GM19240 (cell line): Measurements from ENCODE around the gene BABAM2.
"Not testable (repeated sequence)": the region's sequence is repeated elsewhere in the genome, so short reads cannot be mapped to it uniquely, and the experiment has no call there.

Experiments
- DNase-seq: peaks from one replicate; pipeline ENCODE4 v3.0.0; 2011; ENCODE audit warnings: low spot score; ENCODE audit not compliant: insufficient read length

Gene BABAM2

GRCh38 chr2:28021898-28022297 lies 131.4 kb downstream of the BABAM2 start:
- no peak for DNase-seq

GRCh38 chr2:28025123-28025522 lies 134.6 kb downstream of the BABAM2 start:
- no peak for DNase-seq

- not testable (repeated sequence) for DNase-seq
These were observed 135.7 kb downstream of the BABAM2 start for GRCh38 chr2:28026230-28026629.

GRCh38 chr2:28028025-28028424 lies 137.5 kb downstream of the BABAM2 start:
- DNase-seq: no peak

GRCh38 chr2:28030600-28030999 lies 140.1 kb downstream of the BABAM2 start:
- no peak for DNase-seq

GRCh38 chr2:28032816-28033215 lies 142.3 kb downstream of the BABAM2 start:
- no peak for DNase-seq

GRCh38 chr2:28034696-28035095 lies 144.2 kb downstream of the BABAM2 start:
- DNase-seq: no peak

GRCh38 chr2:28035163-28035690 lies 144.7 kb downstream of the BABAM2 start:
- DNase-seq: no peak

- no peak for DNase-seq
These were observed 145.3 kb downstream of the BABAM2 start for GRCh38 chr2:28035816-28036215.

GRCh38 chr2:28036307-28036706 lies 145.8 kb downstream of the BABAM2 start:
- DNase-seq: no peak

GRCh38 chr2:28038722-28039121 lies 148.2 kb downstream of the BABAM2 start:
- DNase-seq: no peak

GRCh38 chr2:28045676-28046351 lies 155.3 kb downstream of the BABAM2 start:
- DNase-seq: no peak

GRCh38 chr2:28046921-28047320 lies 156.4 kb downstream of the BABAM2 start:
- no peak for DNase-seq

GRCh38 chr2:28047681-28048080 lies 157.2 kb downstream of the BABAM2 start:
- DNase-seq: no peak

GRCh38 chr2:28048341-28048740 lies 157.8 kb downstream of the BABAM2 start:
- DNase-seq: no peak

- DNase-seq: no peak
These were observed 158.9 kb downstream of the BABAM2 start for GRCh38 chr2:28049416-28049815.

GRCh38 chr2:28049899-28050298 lies 159.4 kb downstream of the BABAM2 start:
- DNase-seq: no peak

GRCh38 chr2:28052691-28053090 lies 162.2 kb downstream of the BABAM2 start:
- no peak for DNase-seq

- DNase-seq: no peak
These were observed 163.1 kb downstream of the BABAM2 start for GRCh38 chr2:28053597-28053996.

- DNase-seq: no peak
These were observed 164.4 kb downstream of the BABAM2 start for GRCh38 chr2:28054916-28055315.

GRCh38 chr2:28055325-28055970 lies 164.9 kb downstream of the BABAM2 start:
- DNase-seq: no peak

- DNase-seq: no peak
These were observed 168.3 kb downstream of the BABAM2 start for GRCh38 chr2:28058791-28059190.

- no peak for DNase-seq
These were observed 172.3 kb downstream of the BABAM2 start for GRCh38 chr2:28062867-28063266.
